IgD-negative memory B cell (primary cell): ENCODE data around the gene MRNIP. TPM values are rescaled to one million over a fixed set of nuclear protein-coding genes. Genes with fewer than 3 reads are reported as not detected.

ENCODE experiments used
- H3K27ac Mint-ChIP-seq, 3 donors: one replicate each; pipeline ENCODE4 v1.8.0; 2020 to 2022; ENCODE audit warnings: mild to moderate bottlenecking in 3 of 3, mixed read lengths in 3 of 3, moderate library complexity in 1 of 3
- H3K27me3 Mint-ChIP-seq: one replicate; pipeline ENCODE4 v1.8.0; 2021; ENCODE audit warnings: mixed read lengths
- H3K36me3 Mint-ChIP-seq: one replicate; pipeline ENCODE4 v1.8.0; 2020; ENCODE audit warnings: mild to moderate bottlenecking, mixed read lengths
- H3K4me1 Mint-ChIP-seq, 3 donors: one replicate each; pipeline ENCODE4 v1.8.0; 2020 to 2022; ENCODE audit warnings: mixed read lengths in 3 of 3, mild to moderate bottlenecking in 1 of 3
- H3K4me3 Mint-ChIP-seq, 4 donors: one replicate each; pipeline ENCODE4 v1.8.0; 2020 to 2022; ENCODE audit warnings: mild to moderate bottlenecking in 4 of 4, mixed read lengths in 4 of 4, moderate library complexity in 3 of 4
- H3K9me3 Mint-ChIP-seq, 3 donors: one replicate each; pipeline ENCODE4 v1.8.0; 2020 to 2021; ENCODE audit warnings: mixed read lengths in 3 of 3, mild to moderate bottlenecking in 1 of 3
- polyA plus RNA-seq: library from polyadenylated mRNA; unstranded; fragments of 300-500 nt; fragmentation: Illumina TruSeq; gene quantifications from one replicate; pipeline ENCODE4 v1.2.3, GENCODE V29; 2021

The MRNIP gene
- polyA plus RNA-seq, 1 donor from 2014 or later, result 26.2 TPM

DNA sequence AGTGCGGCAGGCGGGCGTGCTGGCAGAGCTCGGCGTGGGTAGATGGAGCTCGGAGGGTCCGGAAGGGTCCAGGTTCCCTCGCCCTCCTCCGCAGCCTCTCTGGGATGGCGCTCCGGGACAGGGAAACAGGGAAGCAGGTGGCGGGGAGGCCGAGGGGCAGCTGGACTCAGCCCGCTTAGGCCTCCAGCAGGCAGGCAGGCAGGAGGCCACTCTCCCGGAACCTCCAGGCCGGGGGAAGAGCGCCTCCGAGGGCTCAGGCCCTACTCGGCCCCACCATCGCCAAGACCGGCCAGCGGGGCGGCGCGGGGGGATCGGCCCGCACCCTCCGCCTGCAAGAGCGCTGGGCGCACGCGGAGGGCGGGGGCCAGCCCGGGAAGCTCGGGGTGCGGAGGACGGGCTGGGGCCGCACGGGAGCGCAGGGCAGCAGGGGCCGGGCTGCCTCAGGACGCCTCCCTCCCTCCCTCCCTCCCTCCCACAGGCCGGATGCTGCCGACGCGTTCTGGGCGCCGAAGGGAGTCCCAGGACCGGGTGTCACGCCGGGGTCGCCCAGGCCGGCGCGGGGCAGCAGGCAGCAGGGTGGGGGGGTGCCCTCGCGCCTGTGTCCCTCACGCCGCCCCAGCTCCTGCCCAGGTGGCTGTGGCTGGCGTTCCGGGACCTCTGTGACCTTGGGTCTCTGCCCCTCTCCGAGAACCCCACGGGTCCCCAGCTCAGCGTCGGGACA, 52.9 kb downstream of the MRNIP start:
- H3K9me3 Mint-ChIP-seq, result no peaks in the 10 kb centered on the region
- H3K27me3 Mint-ChIP-seq, result no peaks in the 10 kb centered on the region
- H3K4me3 Mint-ChIP-seq, result peak overlapping the region; percentile 74 to 92 (median 84)
- H3K27ac Mint-ChIP-seq, result peak overlapping the region in 2 of 3 donors; percentile 67 to 81
- H3K36me3 Mint-ChIP-seq, result peaks cover 2% of the 10 kb centered on the region
- peaks cover 14 to 22% (median 21%) of the 10 kb centered on the region in 3 donors for H3K4me1 Mint-ChIP-seq

GRCh38 chr5:179805070-179805528, 53.5 kb downstream of the MRNIP start:
- no peaks in the 10 kb centered on the region for H3K27me3 Mint-ChIP-seq
- no peaks in the 10 kb centered on the region for H3K9me3 Mint-ChIP-seq
- H3K4me3 Mint-ChIP-seq, result peak overlapping the region; percentile 74 to 92 (median 84)
- H3K4me1 Mint-ChIP-seq, result peaks cover 14 to 22% (median 21%) of the 10 kb centered on the region in 3 donors
- peak overlapping the region; percentile 67 to 86 (median 81) for H3K27ac Mint-ChIP-seq
- H3K36me3 Mint-ChIP-seq, result peaks cover 2% of the 10 kb centered on the region

GRCh38 chr5:179804555-179804947, 54.1 kb downstream of the MRNIP start:
- Mint-ChIP-seq H3K27me3 (no peaks in the 10 kb centered on the region), H3K27ac (peak overlapping the region; percentile 67 to 86 (median 81)), H3K4me1 (peaks cover 14 to 22% (median 21%) of the 10 kb centered on the region in 3 donors), H3K4me3 (peak overlapping the region; percentile 74 to 92 (median 80)), H3K9me3 (no peaks in the 10 kb centered on the region), H3K36me3 (peaks cover 3% of the 10 kb centered on the region)

DNA sequence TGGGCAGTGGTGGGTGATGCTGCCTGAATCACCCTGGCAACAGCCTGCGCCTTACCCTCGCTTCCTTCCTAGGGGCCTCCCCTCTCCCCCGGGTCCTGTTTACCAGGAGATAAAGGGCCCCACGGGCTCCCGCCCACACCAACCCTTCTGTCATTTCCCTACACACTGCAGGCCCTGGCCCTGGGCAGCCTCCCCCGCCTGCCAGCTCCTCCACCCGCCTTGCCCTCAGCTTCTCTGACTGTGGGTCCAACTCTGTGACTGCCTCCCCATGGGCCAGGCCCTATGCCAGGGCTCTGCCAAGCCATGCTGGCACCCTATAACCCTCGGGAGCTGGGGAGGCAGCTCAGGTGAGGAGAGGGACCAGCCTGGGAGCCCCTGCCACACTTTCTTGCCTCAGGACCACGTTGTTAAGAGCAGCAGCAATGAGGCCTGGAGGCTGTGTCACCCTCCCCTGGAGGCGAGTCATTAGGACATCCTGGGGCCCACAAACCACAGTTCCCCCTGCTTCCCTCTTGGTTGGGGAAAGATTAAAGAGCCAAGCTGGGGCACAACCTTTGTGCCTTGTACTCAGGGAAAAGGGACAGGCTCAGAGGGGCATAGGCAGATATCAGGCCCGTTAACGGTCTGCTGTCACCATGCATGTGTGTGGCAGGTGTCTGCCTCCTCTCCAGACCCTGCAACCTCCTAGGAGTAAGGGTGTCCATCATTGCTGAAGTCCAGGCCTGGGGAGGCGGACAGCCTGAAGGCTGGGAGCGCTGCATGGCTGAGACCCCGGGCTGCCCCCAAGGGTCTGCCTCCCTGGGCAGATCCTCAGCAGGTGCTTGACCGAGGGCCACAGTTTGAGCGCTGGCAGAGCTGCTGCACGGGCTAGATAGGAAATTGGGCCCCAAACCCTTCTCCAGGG, 54.7 kb downstream of the MRNIP start:
- H3K27ac Mint-ChIP-seq, result peak overlapping the region in 2 of 3 donors; percentile 39 to 81
- peaks cover 3% of the 10 kb centered on the region for H3K36me3 Mint-ChIP-seq
- no peaks in the 10 kb centered on the region for H3K27me3 Mint-ChIP-seq
- H3K4me1 Mint-ChIP-seq, result peaks cover 14 to 22% (median 21%) of the 10 kb centered on the region in 3 donors
- H3K9me3 Mint-ChIP-seq, result no peaks in the 10 kb centered on the region
- H3K4me3 Mint-ChIP-seq, result peak overlapping the region; percentile 74 to 80 (median 78)

DNA sequence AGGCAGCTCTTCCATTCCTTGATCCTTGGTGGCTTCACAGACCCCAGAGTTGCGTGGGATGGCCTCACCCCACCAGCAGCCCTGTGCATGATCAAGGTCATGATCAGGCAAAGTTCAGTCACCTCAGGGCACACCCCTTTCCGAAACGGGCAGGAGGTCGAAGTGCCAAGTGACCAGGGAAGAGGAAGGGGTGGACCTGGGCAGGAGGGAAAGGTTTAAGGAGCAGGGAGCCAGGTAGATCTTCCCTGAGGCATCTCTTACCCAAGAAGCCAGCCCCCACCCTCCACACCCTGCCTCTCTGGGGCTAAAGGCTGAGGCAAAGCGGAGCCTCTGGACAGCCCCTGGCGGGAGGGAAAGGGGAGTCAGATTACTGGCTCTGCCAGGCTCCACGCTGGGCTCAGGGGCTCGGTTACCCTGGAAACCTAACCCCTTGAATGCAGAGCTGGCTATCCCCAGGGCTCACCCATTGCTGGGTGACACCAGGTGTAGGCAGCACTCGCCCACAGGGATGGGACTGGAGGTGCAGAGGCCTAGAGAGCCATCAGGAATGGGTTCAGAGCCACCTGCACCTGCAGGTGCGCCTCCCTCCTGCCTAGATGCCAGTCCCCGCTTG, 55.6 kb downstream of the MRNIP start:
- Mint-ChIP-seq H3K36me3 (peaks cover 3% of the 10 kb centered on the region), H3K9me3 (no peaks in the 10 kb centered on the region), H3K4me1 (peaks cover 14 to 22% (median 21%) of the 10 kb centered on the region in 3 donors), H3K27ac (peak overlapping the region in 2 of 3 donors; percentile 81 to 83), H3K27me3 (no peaks in the 10 kb centered on the region), H3K4me3 (peak overlapping the region; percentile 34 to 76 (median 53))

- H3K4me3 Mint-ChIP-seq, result peak overlapping the region in 3 of 4 donors; percentile 34 to 76 (median 60)
- peak overlapping the region in 2 of 3 donors; percentile 80 to 93 for H3K27ac Mint-ChIP-seq
- peaks cover 3% of the 10 kb centered on the region for H3K36me3 Mint-ChIP-seq
Measured at GRCh38 chr5:179802207-179802883, 56.3 kb downstream of the MRNIP start.

GRCh38 chr5:179801304-179802206, 57.1 kb downstream of the MRNIP start:
- Mint-ChIP-seq H3K27ac (peak overlapping the region; percentile 41 to 93 (median 80)), H3K27me3 (no peaks in the 10 kb centered on the region), H3K9me3 (no peaks in the 10 kb centered on the region), H3K4me3 (peak overlapping the region in 2 of 4 donors; percentile 28 to 76), H3K4me1 (peaks cover 20 to 26% (median 26%) of the 10 kb centered on the region in 3 donors), H3K36me3 (peaks cover 3% of the 10 kb centered on the region)

More at GRCh38 chr5:179802207-179802883, 56.3 kb downstream of the MRNIP start:
- Mint-ChIP-seq H3K9me3 (no peaks in the 10 kb centered on the region), H3K4me1 (peaks cover 14 to 22% (median 22%) of the 10 kb centered on the region in 3 donors), H3K27me3 (no peaks in the 10 kb centered on the region)

DNA sequence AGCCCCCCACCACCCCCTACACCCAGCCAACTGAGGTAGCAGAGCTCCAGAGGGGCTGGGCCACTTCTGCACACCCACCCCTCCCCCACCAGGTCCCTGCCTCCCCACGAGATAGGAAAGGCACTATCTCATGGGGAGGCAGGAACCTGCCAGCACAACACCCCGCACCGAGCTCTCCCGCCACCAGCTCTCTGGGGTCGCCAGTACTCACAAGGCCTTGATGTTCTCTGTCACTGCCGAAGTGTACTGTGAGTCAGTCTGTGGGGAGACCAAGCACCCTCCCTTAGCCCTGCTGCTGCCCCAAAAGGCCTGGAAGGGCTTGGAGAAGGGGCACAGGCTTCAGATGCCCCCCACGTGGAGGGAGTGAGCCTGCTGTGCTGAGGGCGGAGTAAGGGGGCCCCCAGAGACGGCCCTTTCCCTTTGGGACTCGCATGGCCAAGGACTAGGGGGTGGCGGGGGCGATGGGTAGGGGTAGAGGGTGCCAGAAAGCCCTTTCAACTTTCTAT, 57.9 kb downstream of the MRNIP start:
- Mint-ChIP-seq H3K27me3 (no peaks in the 10 kb centered on the region), H3K4me3 (no peak overlapping the region), H3K27ac (no peak overlapping the region), H3K36me3 (peaks cover 3% of the 10 kb centered on the region), H3K4me1 (peaks cover 20 to 26% (median 26%) of the 10 kb centered on the region in 3 donors), H3K9me3 (no peaks in the 10 kb centered on the region)

- Mint-ChIP-seq H3K4me1 (peaks cover 19 to 26% (median 25%) of the 10 kb centered on the region in 3 donors), H3K9me3 (no peaks in the 10 kb centered on the region)
Measured at GRCh38 chr5:179800071-179800695, 58.4 kb downstream of the MRNIP start.

DNA sequence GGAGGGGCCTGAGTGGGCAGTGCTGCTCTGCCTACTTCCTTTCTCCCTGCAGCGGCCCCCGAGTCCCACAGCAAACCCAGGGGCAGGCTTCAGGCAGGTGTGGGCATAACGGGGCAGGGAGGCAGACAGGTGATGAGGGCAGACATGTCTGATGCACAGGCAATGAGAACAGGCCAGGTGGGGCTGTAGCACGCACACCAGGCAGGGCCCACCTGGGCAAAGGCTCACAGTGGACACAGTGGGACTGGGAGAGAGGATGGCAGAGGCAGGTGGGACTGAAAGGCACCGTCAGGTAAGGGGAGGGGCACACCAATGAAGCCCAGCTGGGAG, 59.0 kb downstream of the MRNIP start:
- Mint-ChIP-seq H3K4me1 (peaks cover 18 to 20% (median 20%) of the 10 kb centered on the region in 3 donors), H3K4me3 (peak overlapping the region in 2 of 4 donors; percentile 47 to 70), H3K27me3 (no peaks in the 10 kb centered on the region), H3K27ac (no peak overlapping the region), H3K36me3 (peaks cover 3% of the 10 kb centered on the region), H3K9me3 (no peaks in the 10 kb centered on the region)

More at GRCh38 chr5:179800071-179800695, 58.4 kb downstream of the MRNIP start:
- no peaks in the 10 kb centered on the region for H3K27me3 Mint-ChIP-seq
- no peak overlapping the region for H3K27ac Mint-ChIP-seq
- no peak overlapping the region for H3K4me3 Mint-ChIP-seq
- peaks cover 3% of the 10 kb centered on the region for H3K36me3 Mint-ChIP-seq

DNA sequence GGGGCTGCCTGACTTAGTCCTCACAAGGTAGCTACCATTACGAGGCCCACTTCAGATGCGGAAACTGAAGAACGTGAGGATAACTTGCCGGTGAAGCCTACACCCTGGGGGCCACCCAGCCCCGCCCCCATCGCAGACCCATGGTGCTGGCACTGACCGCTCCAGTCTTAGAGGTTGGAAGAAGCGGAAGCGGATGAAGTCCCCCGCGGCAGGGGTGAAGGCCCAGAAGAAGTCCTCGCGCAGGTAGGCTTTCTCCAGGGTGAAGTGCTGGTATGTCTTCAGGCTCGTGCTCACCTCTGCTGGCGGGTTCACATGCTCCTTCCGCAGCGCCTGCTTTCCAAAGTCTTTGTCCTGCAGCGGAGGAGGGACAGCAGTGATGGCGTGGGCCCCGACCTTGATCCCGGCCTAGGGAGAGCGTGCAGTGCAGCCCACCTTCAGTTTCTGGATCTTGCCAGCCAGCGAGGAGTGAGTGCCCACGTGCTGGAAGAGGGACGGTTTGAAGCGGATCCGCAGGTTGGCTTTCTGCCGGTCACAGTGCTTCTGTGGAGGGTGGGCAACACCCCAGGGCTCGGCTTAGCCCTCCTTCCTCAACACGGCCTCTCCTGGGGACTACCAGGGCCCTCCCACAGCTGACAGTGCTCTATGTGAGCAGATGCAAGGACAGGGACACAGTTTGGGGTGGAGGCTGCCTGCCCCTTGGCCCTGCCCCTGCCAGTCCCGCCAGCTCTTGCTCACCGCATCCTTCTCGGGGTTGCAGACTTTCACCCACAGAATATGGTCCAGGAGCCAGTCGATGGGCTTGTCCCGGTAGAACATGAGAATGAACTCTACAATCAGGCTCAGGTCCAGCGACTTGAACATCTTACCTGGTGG, 59.6 kb downstream of the MRNIP start:
- Mint-ChIP-seq H3K4me1 (peaks cover 16 to 21% (median 17%) of the 10 kb centered on the region in 3 donors), H3K4me3 (peak overlapping the region in 3 of 4 donors; percentile 32 to 70 (median 47)), H3K27ac (no peak overlapping the region)

DNA sequence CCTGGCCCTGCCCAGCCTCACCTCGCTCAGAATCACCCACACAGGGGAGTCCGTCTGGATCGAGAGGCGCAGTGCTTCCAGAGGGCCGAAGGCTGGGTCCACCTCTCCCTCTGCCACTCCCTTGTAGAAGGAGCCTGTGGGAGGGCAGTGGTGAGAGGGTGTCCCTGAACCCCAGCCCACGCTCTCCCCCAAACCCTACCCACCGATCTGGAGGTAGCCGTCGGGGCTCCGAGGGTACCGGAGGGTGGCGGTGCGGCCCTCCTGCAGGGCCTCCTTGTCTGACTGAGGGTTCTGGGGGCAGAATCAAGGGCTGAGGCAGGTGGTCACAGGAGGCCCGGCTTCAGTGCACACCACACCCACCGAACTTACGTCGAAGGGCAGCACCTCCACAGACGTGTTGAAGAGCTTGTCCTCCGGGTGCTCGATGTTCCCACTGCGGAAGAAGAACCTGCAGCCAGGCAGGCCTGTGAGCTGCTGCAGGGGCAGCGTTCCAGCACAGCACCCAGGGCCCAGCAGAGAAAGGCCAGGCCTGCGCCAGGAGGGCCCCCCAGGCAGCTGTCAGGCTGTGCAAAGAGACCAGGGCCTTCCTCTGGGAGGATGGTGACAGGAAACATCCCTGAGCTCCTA, 60.4 kb downstream of the MRNIP start:
- Mint-ChIP-seq H3K27me3 (no peaks in the 10 kb centered on the region), H3K4me3 (peak overlapping the region in 1 of 4 donors; percentile 38), H3K27ac (no peak overlapping the region)

More for the DNA sequence above, 59.6 kb downstream of the MRNIP start:
- Mint-ChIP-seq H3K9me3 (no peaks in the 10 kb centered on the region), H3K36me3 (peaks cover 3% of the 10 kb centered on the region), H3K27me3 (no peaks in the 10 kb centered on the region)

More for the DNA sequence above, 60.4 kb downstream of the MRNIP start:
- peaks cover 11 to 24% (median 21%) of the 10 kb centered on the region in 3 donors for H3K4me1 Mint-ChIP-seq
- no peaks in the 10 kb centered on the region for H3K9me3 Mint-ChIP-seq
- H3K36me3 Mint-ChIP-seq, result peaks cover 3% of the 10 kb centered on the region
